GM18861 (cell line): ENCODE measurements around the gene RMDN2.
A peak's percentile ranks its signal among the peaks of the same experiment; 100 is the strongest.

Source experiments
- ATAC-seq: cut with Tn5 transposase; IDR thresholded peaks from one replicate; pipeline ENCODE4 v1.9.1; 2021; ENCODE audit not compliant: unreplicated experiment

The RMDN2 gene

DNA sequence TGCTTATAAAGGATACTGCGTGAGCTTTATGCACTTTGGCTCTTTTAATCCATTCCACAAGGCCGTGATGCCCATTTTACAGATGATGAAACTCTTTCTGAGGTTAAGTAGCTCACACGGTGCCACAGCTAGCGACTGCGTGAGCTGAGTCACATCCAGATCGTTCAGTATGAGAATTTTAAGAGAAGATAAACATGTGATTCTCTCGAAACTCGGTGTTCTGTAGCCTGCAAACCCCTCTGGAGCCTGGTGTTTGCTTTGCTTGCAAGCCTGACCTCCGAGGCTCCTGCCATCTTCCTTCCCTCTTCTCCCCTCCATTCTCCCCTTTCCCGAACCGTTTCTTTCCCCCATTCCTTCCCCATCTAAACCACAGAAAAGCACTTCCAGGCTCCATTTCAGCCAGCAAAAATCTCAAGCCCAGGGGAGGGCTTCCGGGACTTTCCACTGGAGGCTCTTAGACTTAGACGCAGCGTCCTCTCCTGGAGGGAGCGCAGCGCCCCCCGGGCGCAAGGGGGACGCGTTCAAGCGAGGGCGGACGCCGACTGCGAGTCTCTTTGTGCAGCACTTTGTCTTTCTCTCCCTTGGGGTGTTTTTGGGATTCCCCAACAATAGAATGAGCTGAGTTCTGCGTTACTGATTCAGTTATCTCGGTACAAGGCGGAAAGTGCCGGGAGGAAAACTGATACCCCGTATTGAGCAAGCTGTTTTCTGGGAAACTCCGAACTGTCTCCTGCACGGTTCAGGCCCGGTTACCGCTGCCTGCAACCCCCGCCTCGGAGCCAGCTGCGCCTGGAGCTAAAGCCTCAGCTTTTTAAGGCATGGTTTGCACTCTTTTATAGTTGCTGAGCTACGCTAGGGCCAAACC, 112.9 kb downstream of the RMDN2 start:
- peak; percentile 61 for ATAC-seq

DNA sequence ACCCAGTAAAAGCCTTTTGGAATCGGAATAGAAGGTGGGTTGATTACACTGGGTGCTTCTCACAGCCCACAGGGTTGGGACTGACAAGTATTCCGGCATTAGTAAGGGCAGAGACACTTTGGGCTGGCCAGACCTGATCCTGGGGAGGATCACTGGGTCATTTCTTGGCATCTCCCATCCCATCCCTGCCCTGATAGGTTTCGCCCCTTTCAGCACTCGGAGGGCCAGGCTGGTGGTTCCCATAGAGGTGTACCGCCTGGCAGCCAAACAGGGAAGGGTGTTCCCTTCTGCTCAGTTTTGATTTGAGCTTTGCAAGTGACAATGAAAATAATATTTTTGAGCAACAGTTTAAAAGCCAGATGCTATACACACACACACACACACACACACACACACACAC, 113.6 kb downstream of the RMDN2 start:
- ATAC-seq = no peak

DNA sequence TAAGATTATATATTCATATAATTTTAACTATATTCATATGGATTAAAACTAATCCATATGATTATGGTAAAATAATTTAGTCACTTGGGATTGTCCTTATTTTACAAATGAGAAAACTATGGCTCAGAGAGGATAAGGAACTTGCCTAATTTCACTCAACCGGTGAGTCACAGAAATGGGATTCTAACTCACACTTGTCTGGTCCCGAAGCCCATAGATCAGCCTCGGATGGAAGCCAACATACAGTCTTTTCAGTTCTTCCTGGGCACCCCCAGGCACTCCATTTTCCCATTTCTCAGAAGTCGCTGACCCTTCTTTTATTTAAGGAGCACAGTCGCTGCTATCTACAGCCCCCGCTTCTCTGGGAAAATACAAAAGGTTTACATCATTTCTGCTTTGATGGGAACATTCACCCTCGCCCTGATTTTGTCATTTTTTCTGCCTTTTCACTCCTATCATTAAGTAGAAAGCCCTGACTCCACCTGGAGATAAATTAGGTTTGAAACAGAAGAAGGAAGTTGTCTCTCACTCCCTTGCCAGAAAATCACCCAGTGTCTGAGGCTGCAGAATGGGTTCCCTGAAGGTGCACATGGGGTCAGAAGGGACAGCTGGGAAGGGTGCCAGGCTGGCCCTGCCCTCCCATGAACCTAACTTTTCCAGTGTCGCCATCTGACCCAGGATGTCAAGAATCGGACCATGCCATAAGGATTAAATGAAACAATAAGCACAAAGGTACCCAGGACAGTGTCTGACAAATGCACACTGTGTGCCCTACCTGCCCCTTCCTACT, 114.2 kb downstream of the RMDN2 start:
- no peak for ATAC-seq

DNA sequence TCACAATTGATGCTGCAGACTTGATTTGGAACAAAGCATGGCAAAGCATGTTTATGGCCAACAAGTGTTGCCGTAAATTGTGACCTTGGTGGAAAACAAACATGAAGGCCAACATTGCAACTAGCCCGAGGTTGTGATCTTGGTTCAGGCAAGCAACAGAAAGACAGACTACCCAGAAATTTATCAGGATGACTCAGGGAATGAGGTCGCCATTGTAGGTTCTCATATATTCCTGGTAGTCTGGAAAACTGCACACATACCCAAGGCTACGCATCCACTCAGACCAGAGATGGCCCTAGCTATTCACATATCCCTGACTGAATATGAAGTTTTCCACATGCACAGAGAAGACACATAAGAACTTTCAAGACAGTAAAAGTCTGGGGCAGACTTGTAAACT, 120.7 kb downstream of the RMDN2 start:
- no peak for ATAC-seq

DNA sequence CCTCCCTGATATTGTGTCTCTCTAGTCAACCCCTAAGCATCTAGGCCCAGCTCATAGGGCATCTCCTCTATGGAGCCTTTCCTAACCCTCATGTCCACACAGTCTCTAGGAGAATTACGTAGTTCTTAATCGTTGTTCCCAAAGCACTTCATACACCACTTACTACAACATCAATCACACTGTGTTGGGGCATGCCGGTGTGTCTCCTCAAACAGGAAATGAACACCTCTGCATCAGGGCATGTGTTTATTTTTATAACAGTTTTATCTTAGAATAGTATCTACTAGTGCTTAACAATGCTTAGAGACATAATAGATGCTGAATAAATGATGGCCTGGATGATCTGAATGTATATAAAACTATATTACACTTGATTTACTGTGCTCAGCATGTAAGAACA, 131.1 kb downstream of the RMDN2 start:
- no peak for ATAC-seq

DNA sequence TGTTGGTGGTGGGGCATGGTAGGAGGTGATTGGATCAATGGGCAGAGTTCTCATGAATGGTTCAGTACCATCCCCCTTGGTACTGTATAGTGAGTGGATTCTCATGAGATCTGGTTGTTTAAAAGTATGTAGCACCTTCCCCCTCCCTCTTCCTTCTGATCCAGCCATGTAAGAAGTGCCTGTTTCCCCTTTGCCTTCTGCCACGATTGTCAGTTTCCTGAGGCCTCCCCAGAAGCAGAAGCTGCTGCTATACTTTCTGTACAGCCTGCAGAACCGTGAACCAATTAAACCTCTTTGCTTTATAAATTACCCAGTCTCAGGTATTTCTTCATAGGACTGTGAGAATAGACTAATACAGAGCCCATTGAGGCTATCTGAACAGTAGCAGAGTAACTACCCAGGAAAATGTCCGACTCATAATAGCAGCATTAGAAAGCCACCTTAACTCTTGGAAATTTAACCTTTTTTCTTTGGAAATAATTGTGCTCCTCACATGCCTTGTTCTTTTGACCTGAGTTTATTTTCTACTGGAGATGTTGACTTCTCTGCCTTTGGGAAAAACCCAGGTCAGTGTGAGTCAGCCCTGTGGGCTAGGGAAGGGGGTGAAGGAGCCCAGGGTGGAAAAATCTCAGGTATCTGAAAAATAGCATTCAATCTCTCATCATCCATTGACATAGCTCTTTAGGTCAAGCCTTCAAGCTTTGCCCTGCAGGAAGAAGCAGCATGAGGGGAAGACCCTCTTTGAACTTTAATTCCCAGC, 132.7 kb downstream of the RMDN2 start:
- no peak for ATAC-seq

DNA sequence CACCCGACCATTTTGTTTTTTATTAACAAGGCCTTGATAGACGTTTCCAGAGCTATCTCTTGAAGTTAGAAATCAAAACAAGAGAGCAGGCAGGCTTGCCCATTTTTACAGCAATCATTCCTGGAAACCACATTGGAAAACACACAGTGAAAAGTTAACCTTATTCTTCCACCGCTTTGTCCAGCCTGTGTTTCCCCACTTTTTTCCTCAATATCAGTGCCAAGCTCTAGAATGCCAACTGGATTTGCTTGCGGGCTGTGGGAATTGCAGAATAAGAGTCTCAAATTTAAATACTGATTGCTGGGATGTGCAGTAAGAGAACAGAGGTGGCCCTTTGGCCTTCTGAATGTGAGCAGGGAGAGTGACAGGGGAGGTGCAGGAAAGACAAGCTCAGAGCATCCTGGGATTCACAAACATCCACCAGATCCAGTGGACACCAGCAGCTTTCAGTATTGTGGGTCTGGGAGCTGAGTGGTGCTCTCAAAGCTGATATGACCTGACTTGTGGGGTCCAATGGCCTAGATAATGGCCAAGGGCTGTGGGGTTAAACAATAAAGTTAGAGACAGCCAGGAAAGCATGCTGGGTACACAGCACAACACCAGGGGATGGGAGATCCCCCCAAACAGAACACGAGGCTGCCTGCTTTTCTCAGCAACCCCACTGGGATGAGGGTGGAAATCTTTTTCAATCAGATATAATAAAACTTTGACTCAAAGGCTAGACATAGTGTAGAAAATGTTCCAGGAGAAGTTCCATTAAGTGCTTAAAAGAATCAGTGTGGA, 135.3 kb downstream of the RMDN2 start:
- no peak for ATAC-seq

DNA sequence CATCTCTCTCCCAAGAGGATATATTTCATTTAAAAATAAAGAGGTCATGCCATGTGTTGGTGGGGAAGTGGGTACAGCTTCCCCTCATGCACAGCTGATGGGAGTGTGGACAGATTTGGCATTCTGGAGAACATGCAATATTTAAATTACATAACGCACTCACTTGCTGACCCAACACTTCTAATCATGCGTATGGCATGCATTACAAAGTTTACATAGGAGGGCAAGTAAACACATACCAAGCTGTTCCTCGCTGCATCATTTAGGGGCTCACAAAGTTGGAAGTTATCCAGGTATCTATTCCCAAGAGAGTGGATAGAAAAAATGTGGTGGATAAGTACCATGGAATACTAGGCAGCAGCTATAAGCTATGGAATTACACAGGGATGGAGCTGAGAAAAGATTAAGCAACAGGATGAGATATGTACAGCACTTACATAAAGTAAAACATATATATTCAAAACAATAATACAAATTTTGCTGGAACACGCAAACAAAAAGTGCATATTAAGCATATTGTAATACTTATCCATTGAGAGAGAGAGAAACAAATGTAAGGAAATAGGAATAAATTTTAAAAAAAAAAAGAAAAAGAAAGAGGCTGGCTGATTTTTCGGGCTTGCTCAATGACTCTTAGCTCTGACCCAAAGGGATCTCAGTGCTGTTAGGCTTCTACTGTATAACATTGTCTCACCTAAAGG, 139.9 kb downstream of the RMDN2 start:
- ATAC-seq = no peak

DNA sequence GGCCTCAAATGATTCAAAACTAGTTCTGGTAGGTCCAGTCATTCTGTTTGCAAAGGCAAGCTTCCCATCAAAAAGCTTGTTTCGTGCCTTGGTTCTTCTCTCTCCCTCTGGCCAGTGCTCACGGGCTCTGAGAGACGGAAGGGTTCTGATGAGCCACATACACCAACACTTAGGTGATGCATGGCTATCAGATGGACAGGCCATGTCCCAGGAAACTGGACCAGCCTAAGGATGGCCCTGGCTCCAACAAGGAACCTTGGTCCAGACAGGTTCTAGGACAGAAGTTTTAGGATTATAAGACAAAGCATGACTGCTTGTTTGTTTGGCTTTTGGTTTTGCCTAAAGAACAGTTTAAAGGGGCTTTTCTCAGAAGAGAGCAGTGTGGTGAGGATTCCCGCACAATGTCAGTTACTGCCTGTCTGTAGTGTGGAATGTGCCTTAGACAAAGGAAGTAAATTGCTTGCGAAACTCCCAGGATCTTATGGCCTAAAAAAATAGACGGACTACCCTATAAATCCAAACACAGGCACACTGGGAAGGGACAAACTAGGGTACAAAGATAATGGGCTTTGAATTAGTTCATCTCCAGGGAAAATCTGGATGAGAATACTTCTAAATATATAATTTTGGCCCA, 140.5 kb downstream of the RMDN2 start:
- no peak for ATAC-seq

DNA sequence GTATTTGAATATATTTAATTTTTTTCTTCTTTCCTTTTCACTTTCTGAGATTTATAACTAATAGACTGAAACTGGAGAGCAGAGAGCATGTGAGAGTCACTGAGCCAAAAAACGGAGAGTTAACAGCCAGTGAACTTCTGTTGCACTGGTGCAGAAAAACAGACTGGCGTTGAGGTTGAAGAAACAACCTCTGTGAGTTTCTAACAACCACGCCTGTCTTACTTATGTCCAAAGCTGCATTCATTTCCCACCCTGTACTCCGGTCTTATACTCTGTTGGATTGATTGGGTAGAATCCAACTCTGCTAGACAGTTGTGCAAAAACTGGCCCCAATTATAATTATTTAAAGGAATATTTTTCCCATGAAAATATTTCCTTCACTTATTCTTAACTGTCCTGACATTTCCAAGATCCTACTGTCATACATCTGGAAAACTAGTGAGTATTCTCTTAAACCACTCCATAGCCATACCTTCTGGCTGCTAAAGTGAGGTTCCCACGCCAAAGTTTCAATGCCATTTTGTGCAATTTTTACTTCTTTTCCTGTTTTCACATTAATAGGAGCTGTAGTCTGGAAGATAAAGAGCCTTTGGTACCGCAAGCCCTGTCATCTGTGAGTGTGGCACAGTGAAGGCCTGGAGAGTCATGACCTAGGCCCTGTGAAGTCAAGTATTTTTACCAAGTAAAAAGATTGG, 141.5 kb downstream of the RMDN2 start:
- no peak for ATAC-seq
